Astrocyte (in vitro differentiated cells and primary cell): ENCODE measurements around the gene FRMD8. TPM values are rescaled to one million over a fixed set of nuclear protein-coding genes. Genes with fewer than 3 reads are reported as not detected.

Source experiments
- DNase-seq: peaks from one replicate; pipeline ENCODE4 v3.0.0-alpha.2; 2010; ENCODE audit warnings: low read depth
- FAIRE-seq: peaks from 2 replicates; lab custom pipeline; 2011; peaks lifted over from hg19 to GRCh38; lab: Jason Lieb, UNC
- H2AFZ ChIP-seq: 2 replicates; pipeline ENCODE4 v1.6.0; 2012; ENCODE audit warnings: low read depth, low read length, inconsistent platforms
- H3K27ac ChIP-seq: 2 replicates; pipeline ENCODE4 v1.5.1; 2011; ENCODE audit warnings: low read depth, low read length, inconsistent platforms
- H3K27me3 ChIP-seq: 2 replicates; pipeline ENCODE4 v1.6.0; 2011; ENCODE audit warnings: low read length, inconsistent platforms; ENCODE audit not compliant: insufficient read depth
- H3K36me3 ChIP-seq: 2 replicates; pipeline ENCODE4 v1.5.1; 2011; ENCODE audit warnings: low read length, inconsistent platforms; ENCODE audit not compliant: insufficient read depth
- H3K4me1 ChIP-seq: 2 replicates; pipeline ENCODE4 v1.5.1; 2011; ENCODE audit warnings: low read length, inconsistent platforms; ENCODE audit not compliant: insufficient read depth
- H3K4me2 ChIP-seq: 2 replicates; pipeline ENCODE4 v1.6.0; 2012; ENCODE audit warnings: low read length, inconsistent platforms
- H3K4me3 ChIP-seq: 2 replicates; pipeline ENCODE4 v1.5.1; 2011; ENCODE audit warnings: low read depth, mild to moderate bottlenecking, low read length, inconsistent platforms; ENCODE audit not compliant: insufficient read depth
- H3K79me2 ChIP-seq: 2 replicates; pipeline ENCODE4 v1.6.0; 2012; ENCODE audit warnings: mild to moderate bottlenecking, low read length, inconsistent platforms; ENCODE audit not compliant: insufficient read depth
- H3K9ac ChIP-seq: 2 replicates; pipeline ENCODE4 v1.6.0; 2012; ENCODE audit warnings: mild to moderate bottlenecking, low read length, inconsistent platforms
- H3K9me3 ChIP-seq: 2 replicates; pipeline ENCODE4 v1.5.1; 2012; ENCODE audit warnings: low read depth, mild to moderate bottlenecking, low read length, inconsistent platforms; ENCODE audit not compliant: insufficient read depth
- H4K20me1 ChIP-seq: 2 replicates; pipeline ENCODE4 v1.6.0; 2012; ENCODE audit warnings: low read length, inconsistent platforms; ENCODE audit not compliant: insufficient read depth
- H3K27ac Mint-ChIP-seq: one replicate; pipeline ENCODE4 v1.8.0; 2021; ENCODE audit warnings: mild to moderate bottlenecking, mixed read lengths; ENCODE audit not compliant: unreplicated experiment
- H3K27me3 Mint-ChIP-seq: one replicate; pipeline ENCODE4 v1.8.0; 2021; ENCODE audit warnings: low read depth, mixed read lengths; ENCODE audit not compliant: unreplicated experiment
- H3K36me3 Mint-ChIP-seq: one replicate; pipeline ENCODE4 v1.8.0; 2021; ENCODE audit warnings: low read depth, mixed read lengths; ENCODE audit not compliant: unreplicated experiment
- H3K4me1 Mint-ChIP-seq: one replicate; pipeline ENCODE4 v1.8.0; 2021; ENCODE audit warnings: low read depth, mixed read lengths; ENCODE audit not compliant: unreplicated experiment
- H3K4me3 Mint-ChIP-seq: one replicate; pipeline ENCODE4 v1.8.0; 2021; ENCODE audit warnings: mild to moderate bottlenecking, moderate library complexity, mixed read lengths; ENCODE audit not compliant: unreplicated experiment
- H3K9me3 Mint-ChIP-seq: one replicate; pipeline ENCODE4 v1.8.0; 2021; ENCODE audit warnings: mild to moderate bottlenecking, mixed read lengths; ENCODE audit not compliant: unreplicated experiment
- CTCF ChIP-seq: IDR thresholded peaks from 2 replicates; pipeline ENCODE4 v1.5.1; 2011; ENCODE audit warnings: low read depth, mild to moderate bottlenecking, inconsistent platforms, low read length, moderate library complexity; ENCODE audit not compliant: insufficient read depth
- EZH2 ChIP-seq: IDR thresholded peaks from 2 replicates; pipeline ENCODE4 v1.6.1; 2012; ENCODE audit warnings: mild to moderate bottlenecking, low read length, inconsistent platforms; ENCODE audit not compliant: insufficient read depth
- total RNA-seq: library from RNA; stranded (reverse); gene quantifications from 2 replicates; pipeline ENCODE4 v1.2.1, GENCODE V29; 2021

The FRMD8 gene
- total RNA-seq, 1 donor from 2014 or later: 61.2 TPM

- no peak overlapping the region for H3K4me3 ChIP-seq
- H3K27ac ChIP-seq: peak overlapping the region; percentile 16
- TF ChIP-seq CTCF: no peak
- TF ChIP-seq EZH2: no peak
- FAIRE-seq: no peak
- Mint-ChIP-seq H3K4me1 (peaks cover 31% of the 10 kb centered on the region), H3K27me3 (no peaks in the 10 kb centered on the region), H3K27ac (no peak overlapping the region), H3K36me3 (peaks cover 4% of the 10 kb centered on the region), H3K4me3 (no peak overlapping the region), H3K9me3 (no peaks in the 10 kb centered on the region)
- H3K9me3 ChIP-seq: no peaks in the 10 kb centered on the region
- peak overlapping the region; percentile 48 for H3K9ac ChIP-seq
- peak overlapping the region; percentile 30 for H3K4me2 ChIP-seq
- H3K36me3 ChIP-seq: peaks cover 53% of the 10 kb centered on the region
- peaks cover 14% of the 10 kb centered on the region for H3K4me1 ChIP-seq
- peaks cover 96% of the 10 kb centered on the region for H4K20me1 ChIP-seq
- H2AFZ ChIP-seq: no peak overlapping the region
- no peaks in the 10 kb centered on the region for H3K27me3 ChIP-seq
- DNase-seq: no peak
- peaks cover 95% of the 10 kb centered on the region for H3K79me2 ChIP-seq
Measured at GRCh38 chr11:65436412-65437032, 50.1 kb downstream of the FRMD8 start.

GRCh38 chr11:65437436-65438227 lies 51.2 kb downstream of the FRMD8 start:
- peak overlapping the region; percentile 2 for H3K27ac ChIP-seq
- H3K9me3 ChIP-seq: no peaks in the 10 kb centered on the region
- H3K27me3 ChIP-seq: no peaks in the 10 kb centered on the region
- no peaks in the 10 kb centered on the region for H3K9me3 Mint-ChIP-seq
- peaks cover 96% of the 10 kb centered on the region for H4K20me1 ChIP-seq
- peaks cover 58% of the 10 kb centered on the region for H3K36me3 ChIP-seq
- H3K4me1 Mint-ChIP-seq: peaks cover 29% of the 10 kb centered on the region
- H3K36me3 Mint-ChIP-seq: peaks cover 7% of the 10 kb centered on the region
- H3K4me3 Mint-ChIP-seq: peak overlapping the region; percentile 10
- H3K4me1 ChIP-seq: peaks cover 14% of the 10 kb centered on the region
- H3K27me3 Mint-ChIP-seq: no peaks in the 10 kb centered on the region
- peak overlapping the region; percentile 23 for H3K27ac Mint-ChIP-seq
- H3K4me3 ChIP-seq: no peak overlapping the region
- FAIRE-seq: no peak
- TF ChIP-seq EZH2 (no peak), CTCF (no peak)
- H3K9ac ChIP-seq: peak overlapping the region; percentile 21
- H2AFZ ChIP-seq: no peak overlapping the region
- H3K4me2 ChIP-seq: peak overlapping the region; percentile 3
- peaks cover 94% of the 10 kb centered on the region for H3K79me2 ChIP-seq
- DNase-seq: no peak
